Upper lobe of right lung (tissue), 1 donor: ENCODE results near the gene GPR179. TPM values are rescaled to one million over a fixed set of nuclear protein-coding genes. Genes with fewer than 3 reads are reported as not detected.

Experiments
- ATAC-seq: fragments of 200-7000 bp; cut with Tn5 transposase; one replicate; pipeline ENCODE4 v1.9.1; 2020; ENCODE audit warnings: mild to moderate bottlenecking, moderate library complexity
- DNase-seq: peaks from one replicate; pipeline ENCODE4 v3.0.0-alpha.2; 2020
- H3K27ac ChIP-seq: fragments of 200-600 bp; one replicate; pipeline ENCODE4 v1.8.0; 2022
- H3K27me3 ChIP-seq: fragments of 200-600 bp; one replicate; pipeline ENCODE4 v1.8.0; 2022; ENCODE audit warnings: mild to moderate bottlenecking
- H3K36me3 ChIP-seq: fragments of 200-600 bp; one replicate; pipeline ENCODE4 v1.8.0; 2022
- H3K4me1 ChIP-seq: fragments of 200-600 bp; one replicate; pipeline ENCODE4 v1.8.0; 2022
- H3K4me3 ChIP-seq: fragments of 200-600 bp; one replicate; pipeline ENCODE4 v1.8.0; 2022; ENCODE audit warnings: mild to moderate bottlenecking
- H3K9me3 ChIP-seq: fragments of 200-600 bp; one replicate; pipeline ENCODE4 v1.8.0; 2022
- CTCF ChIP-seq: fragments of 200-600 bp; IDR thresholded peaks from one replicate; pipeline ENCODE4 v1.8.0; 2022; ENCODE audit warnings: antibody characterized with exemption
- intact Hi-C: fragments of 100-400 bp; cut with DNase I; formaldehyde crosslinking; loops from one replicate; pipeline ENCODE4 v1.11.0; 2022
- total RNA-seq: library from RNA; stranded (reverse); fragmentation: NEBNext Ultra II Directional; extraction: Animal tissue kit (Norgen Biotek cat#: 25700); gene quantifications from one replicate; pipeline ENCODE4 v1.2.1, GENCODE V29; 2021
- donor health status: DM: no; HTN: yes; CAD: no; lungs with severe emphysema.

GPR179 gene
- total RNA-seq, 1 donor from 2014 or later, result 0.35 TPM

- intact Hi-C loops, result no loop called here
- H3K27ac ChIP-seq, result no peak overlapping the region
- no peak for TF ChIP-seq CTCF
- no peak for DNase-seq
- no peaks in the 10 kb centered on the region for H3K27me3 ChIP-seq
- H3K36me3 ChIP-seq, result no peaks in the 10 kb centered on the region
- peaks cover 20% of the 10 kb centered on the region for H3K4me1 ChIP-seq
- no peak overlapping the region for H3K4me3 ChIP-seq
- no peaks in the 10 kb centered on the region for H3K9me3 ChIP-seq
- ATAC-seq, result no peak
Observed at GRCh38 chr17:38350035-38350434, 6.3 kb upstream of the GPR179 start.

- Histone ChIP-seq H3K4me1 (peaks cover 12% of the 10 kb centered on the region), H3K9me3 (no peaks in the 10 kb centered on the region), H3K27me3 (no peaks in the 10 kb centered on the region), H3K27ac (no peak overlapping the region), H3K36me3 (no peaks in the 10 kb centered on the region), H3K4me3 (no peak overlapping the region)
- intact Hi-C loops, result loop anchor here (5.0 kb wide), 1 partner anchor 68 kb away; no protein-coding TSS in a partner anchor
- peak; percentile 94 for TF ChIP-seq CTCF
- ATAC-seq (peak; percentile 81), DNase-seq (peak; percentile 90)
Observed at GRCh38 chr17:38349097-38349730, 5.5 kb upstream of the GPR179 start.

GRCh38 chr17:38345743-38346142 lies 2.0 kb upstream of the GPR179 start:
- Histone ChIP-seq H3K4me1 (no peaks in the 10 kb centered on the region), H3K9me3 (no peaks in the 10 kb centered on the region), H3K4me3 (no peak overlapping the region), H3K36me3 (no peaks in the 10 kb centered on the region), H3K27ac (no peak overlapping the region), H3K27me3 (no peaks in the 10 kb centered on the region)
- no peak for ATAC-seq
- no peak for DNase-seq
- TF ChIP-seq CTCF, result no peak
- intact Hi-C loops, result loop anchor here (5.0 kb wide), 1 partner anchor 72 kb away; no protein-coding TSS in a partner anchor

- no peak for TF ChIP-seq CTCF
- Histone ChIP-seq H3K9me3 (no peaks in the 10 kb centered on the region), H3K27me3 (no peaks in the 10 kb centered on the region), H3K27ac (no peak overlapping the region), H3K36me3 (no peaks in the 10 kb centered on the region), H3K4me3 (no peak overlapping the region), H3K4me1 (no peaks in the 10 kb centered on the region)
- DNase-seq (no peak), ATAC-seq (no peak)
- intact Hi-C loops, result no loop called here
Observed at GRCh38 chr17:38344420-38344745, 627 bp upstream of the GPR179 start.

- DNase-seq (no peak), ATAC-seq (peak; percentile 17)
- TF ChIP-seq CTCF, result no peak
- Histone ChIP-seq H3K9me3 (no peaks in the 10 kb centered on the region), H3K4me1 (no peaks in the 10 kb centered on the region), H3K27me3 (no peaks in the 10 kb centered on the region), H3K36me3 (no peaks in the 10 kb centered on the region), H3K4me3 (no peak overlapping the region), H3K27ac (no peak overlapping the region)
- intact Hi-C loops, result no loop called here
Observed at GRCh38 chr17:38342886-38343607, 709 bp downstream of the GPR179 start.
